NCI-H1930 (cell line): ENCODE results near the gene KBTBD4.

Experiments
- DNase-seq, 2 experiments: peaks; one replicate each; lab custom pipeline; 2025; lab: John Stamatoyannopoulos, UW

KBTBD4 gene

DNA sequence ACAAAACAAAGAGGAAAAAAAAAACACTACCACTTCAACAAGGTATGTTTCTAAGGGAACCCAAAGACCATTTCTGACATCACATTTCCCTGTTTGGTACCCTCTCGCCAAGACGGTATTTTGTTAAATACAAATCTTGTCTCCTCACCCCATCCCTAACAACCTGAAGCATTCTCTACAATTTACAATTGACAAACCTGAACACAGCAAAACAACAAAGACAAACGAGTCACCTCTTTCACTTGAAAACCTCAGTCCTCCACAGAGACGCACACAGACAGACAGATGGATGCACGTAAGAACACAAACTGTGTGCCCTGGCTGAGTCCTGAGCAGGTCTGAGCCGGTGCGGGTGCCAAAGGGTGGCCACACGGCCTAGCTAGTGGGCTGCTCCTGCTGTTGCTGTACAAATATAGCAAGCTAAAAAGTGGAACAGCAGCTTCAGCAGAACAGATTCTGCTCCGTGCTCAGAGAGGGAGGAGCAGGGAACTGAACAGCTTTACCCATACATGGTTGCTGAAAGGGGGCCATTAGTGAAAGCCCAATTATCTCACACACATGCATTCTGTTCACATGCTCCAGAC is 54.4 kb downstream of the KBTBD4 start:
- DNase-seq, result no peak

DNA sequence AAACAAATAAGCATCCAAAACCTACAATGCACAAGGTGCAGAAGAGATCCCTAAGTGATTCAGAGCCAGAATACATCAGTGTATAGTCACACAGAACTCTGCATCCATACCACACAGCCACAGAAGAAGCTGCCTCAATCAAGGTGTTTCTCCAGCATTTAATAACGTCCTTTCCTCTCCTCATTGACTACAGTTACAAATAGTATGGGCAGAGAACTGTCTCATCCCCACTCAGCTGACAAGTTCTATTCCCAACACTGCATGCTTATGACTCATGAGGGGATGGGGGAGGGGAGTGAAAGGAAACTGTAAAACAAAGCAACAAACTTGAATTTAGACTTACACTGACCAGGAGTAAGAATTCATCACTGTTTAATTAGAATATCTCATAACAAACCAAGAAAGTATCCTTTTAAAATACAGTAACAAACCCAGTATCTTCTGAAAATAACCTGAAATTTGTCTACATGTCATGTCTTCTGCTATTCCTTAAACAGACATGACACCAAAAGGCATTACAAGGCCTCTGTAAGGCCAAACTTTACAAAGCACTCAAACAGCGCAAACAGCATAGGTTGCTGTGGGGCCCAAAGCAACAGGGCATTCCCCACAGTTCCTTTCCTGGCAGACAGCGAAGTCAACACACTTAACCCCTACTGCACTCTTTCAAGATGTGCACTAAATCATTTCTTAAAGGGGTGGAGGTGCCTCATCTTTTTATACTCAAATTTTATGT is 55.1 kb downstream of the KBTBD4 start:
- no peak for DNase-seq
